ENCODE measurements around the gene HNRNPDL.
A peak's percentile ranks its signal among the peaks of the same experiment; 100 is the strongest.

The HNRNPDL gene

GRCh38 chr4:82462415-82462831, 32.2 kb upstream of the HNRNPDL start:
- H3K27me3 ChIP-seq (ENCODE audit: insufficient read depth, poor library complexity, severe bottlenecking) = no peaks in the 10 kb centered on the region
- TF ChIP-seq POLR2AphosphoS5 (IDR thresholded peaks at IDR 0.05; ENCODE audit: low read depth) = no peak; the same call in 1 of the 2 replicates
- TF ChIP-seq CTCF (IDR thresholded peaks at IDR 0.05; ENCODE audit: insufficient read depth, low read length) = peak; percentile 84
- no peak overlapping the region for H3K27ac ChIP-seq (replicated peaks)
- H3K4me3 ChIP-seq (replicated peaks; ENCODE audit: insufficient read depth, low read length) = no peak overlapping the region
- peak; percentile 56 to 85 for DNase-seq (ENCODE audit: low read depth in 1 of 2, low spot score in 1 of 2)

- no peak for DNase-seq (ENCODE audit: low read depth in 1 of 2, low spot score in 1 of 2)
- Histone ChIP-seq H3K27me3 (ENCODE audit: insufficient read depth, poor library complexity, severe bottlenecking) (no peaks in the 10 kb centered on the region), H3K4me3 (replicated peaks; ENCODE audit: insufficient read depth, low read length) (no peak overlapping the region), H3K27ac (replicated peaks) (no peak overlapping the region)
- TF ChIP-seq POLR2AphosphoS5 (IDR thresholded peaks at IDR 0.05; ENCODE audit: low read depth) (no peak), GABPA (IDR thresholded peaks at IDR 0.05; ENCODE audit: low read depth) (no peak), CTCF (IDR thresholded peaks at IDR 0.05; ENCODE audit: insufficient read depth, low read length) (no peak), SPI1 (IDR thresholded peaks at IDR 0.05; ENCODE audit: borderline replicate concordance, low read depth) (no peak), REST (IDR thresholded peaks at IDR 0.05; ENCODE audit: insufficient replicate concordance, low read depth) (no peak)
These were observed 31.4 kb upstream of the HNRNPDL start for GRCh38 chr4:82461710-82462109.

GRCh38 chr4:82458729-82459128, 28.5 kb upstream of the HNRNPDL start:
- no peak for DNase-seq (ENCODE audit: low read depth in 1 of 2, low spot score in 1 of 2)
- H3K4me3 ChIP-seq (replicated peaks; ENCODE audit: insufficient read depth, low read length) = no peak overlapping the region
- H3K27ac ChIP-seq (replicated peaks) = no peak overlapping the region
- no peaks in the 10 kb centered on the region for H3K27me3 ChIP-seq (ENCODE audit: insufficient read depth, poor library complexity, severe bottlenecking)
- no peak for TF ChIP-seq GABPA (IDR thresholded peaks at IDR 0.05; ENCODE audit: low read depth)
- no peak for TF ChIP-seq REST (IDR thresholded peaks at IDR 0.05; ENCODE audit: insufficient replicate concordance, low read depth)
- no peak for TF ChIP-seq POLR2AphosphoS5 (IDR thresholded peaks at IDR 0.05; ENCODE audit: low read depth)
- no peak for TF ChIP-seq SPI1 (IDR thresholded peaks at IDR 0.05; ENCODE audit: borderline replicate concordance, low read depth)
- no peak for TF ChIP-seq CTCF (IDR thresholded peaks at IDR 0.05; ENCODE audit: insufficient read depth, low read length)

GRCh38 chr4:82457266-82457665, 27.0 kb upstream of the HNRNPDL start:
- no peak for DNase-seq (ENCODE audit: low read depth in 1 of 2, low spot score in 1 of 2)
- H3K4me3 ChIP-seq (replicated peaks; ENCODE audit: insufficient read depth, low read length) = no peak overlapping the region
- H3K27ac ChIP-seq (replicated peaks) = no peak overlapping the region
- TF ChIP-seq POLR2AphosphoS5 (IDR thresholded peaks at IDR 0.05; ENCODE audit: low read depth) = no peak
- no peak for TF ChIP-seq SPI1 (IDR thresholded peaks at IDR 0.05; ENCODE audit: borderline replicate concordance, low read depth)
- TF ChIP-seq CTCF (IDR thresholded peaks at IDR 0.05; ENCODE audit: insufficient read depth, low read length) = no peak
- TF ChIP-seq GABPA (IDR thresholded peaks at IDR 0.05; ENCODE audit: low read depth) = no peak
- no peak for TF ChIP-seq REST (IDR thresholded peaks at IDR 0.05; ENCODE audit: insufficient replicate concordance, low read depth)
- H3K27me3 ChIP-seq (ENCODE audit: insufficient read depth, poor library complexity, severe bottlenecking) = no peaks in the 10 kb centered on the region

All from HL-60 (cell line).